Spleen (tissue), 11 donors: ENCODE results near the gene TMEM89. TPM values are rescaled to one million over a fixed set of nuclear protein-coding genes. Genes with fewer than 3 reads are reported as not detected.

ENCODE experiments used
- DNase-seq: peaks from one replicate; pipeline ENCODE4 v3.0.0-alpha.2; 2020
- H3K27ac ChIP-seq, 8 donors: fragments of 200-600 bp; sonication (generic) in 7 of 8; 1 replicate in 4 of 8; 2 replicates in 4 of 8; pipeline versions ENCODE4 v1.5.0 to v1.8.0; 2016 to 2021; ENCODE audit warnings: inconsistent platforms in 4 of 8, mild to moderate bottlenecking in 4 of 8, moderate library complexity in 1 of 8
- H3K27me3 ChIP-seq, 7 donors: fragments of 200-600 bp; sonication (generic) in 6 of 7; replicated peaks in 1 of 7; 1 replicate in 4 of 7; 2 replicates in 3 of 7; pipeline versions ENCODE4 v1.5.0 to v1.8.0; 2016 to 2021; ENCODE audit warnings: inconsistent platforms in 3 of 7, mild to moderate bottlenecking in 1 of 7
- H3K36me3 ChIP-seq, 6 donors: fragments of 200-600 bp; sonication (generic) in 5 of 6; 1 replicate in 4 of 6; 2 replicates in 2 of 6; pipeline versions ENCODE4 v1.5.0 to v1.8.0; 2016 to 2021; ENCODE audit warnings: inconsistent platforms in 2 of 6
- H3K4me1 ChIP-seq, 6 donors: fragments of 200-600 bp; sonication (generic) in 5 of 6; 1 replicate in 3 of 6; 2 replicates in 3 of 6; pipeline versions ENCODE4 v1.5.0 to v1.8.0; 2016 to 2021; ENCODE audit warnings: inconsistent platforms in 3 of 6
- H3K4me3 ChIP-seq, 8 donors: fragments of 200-600 bp; sonication (generic) in 7 of 8; 1 replicate in 4 of 8; 2 replicates in 4 of 8; pipeline versions ENCODE4 v1.5.0 to v1.8.0; 2016 to 2021; ENCODE audit warnings: inconsistent platforms in 4 of 8, mild to moderate bottlenecking in 4 of 8, moderate library complexity in 2 of 8
- H3K9me3 ChIP-seq, 8 donors: fragments of 200-600 bp; sonication (generic) in 7 of 8; 1 replicate in 4 of 8; 2 replicates in 4 of 8; pipeline versions ENCODE4 v1.5.0 to v1.8.0; 2016 to 2021; ENCODE audit warnings: inconsistent platforms in 4 of 8
- CTCF ChIP-seq, 11 experiments: fragments of 200-600 bp in 7 of 11; fragments of 450-650 bp in 4 of 11; sonication (generic) in 4 of 11; IDR thresholded peaks in 8 of 11; conservative IDR thresholded peaks in 3 of 11; 1 replicate in 7 of 11; 2 replicates in 4 of 11; pipeline versions ENCODE4 v1.4.0 to v1.8.0; 2016 to 2021; ENCODE audit warnings: antibody characterized with exemption in 11 of 11, inconsistent platforms in 4 of 11, mild to moderate bottlenecking in 1 of 11
- POLR2A ChIP-seq, 3 donors: fragments of 450-650 bp; IDR thresholded peaks; one replicate each; pipeline ENCODE4 v1.5.1; 2017; ENCODE audit warnings: antibody characterized with exemption in 3 of 3, mild to moderate bottlenecking in 1 of 3
- POLR2AphosphoS5 ChIP-seq, 3 donors: sonication (generic); formaldehyde crosslinking; IDR thresholded peaks; one replicate each; pipeline ENCODE4 v1.5.1; 2017; ENCODE audit warnings: antibody characterized with exemption in 3 of 3
- WGBS, 5 donors: extraction: QIAGEN DNeasy Blood & Tissue Kit in 3 of 5; methylation state at CpG; one replicate each; pipeline versions ENCODE4 v1.1.5 to v1.1.7; 2013 to 2018; 5-methylcytosine and 5-hydroxymethylcytosine counted together
- intact Hi-C: fragments of 100-400 bp; cut with DNase I; formaldehyde crosslinking; loops from one replicate; pipeline ENCODE4 v1.15.0; 2023; ENCODE audit warnings: low total_unique reads
- microRNA-seq, 3 donors: library from miRNA; unstranded; fragments of <30 nt; microRNA quantifications; one replicate each; pipeline versions ENCODE4 to v1.1.0, GENCODE V29; 2019 to 2020
- polyA plus RNA-seq, 3 donors: library from polyadenylated mRNA; stranded (reverse); fragments of 200-250 nt; gene quantifications; one replicate each; pipeline ENCODE4 v1.2.1, GENCODE V29; 2013
- total RNA-seq, 7 donors: library from RNA; depleted of rRNA in 3 of 7; stranded (reverse); fragments of >200 nt in 3 of 7; fragmentation: NEBNext Ultra II Directional in 4 of 7; extraction: Animal tissue kit (Norgen Biotek cat#: 25700) in 4 of 7; gene quantifications; one replicate each; pipeline versions ENCODE4 v1.1.0 to v1.2.1, GENCODE V29; 2016 to 2021
- donor health status: healthy with polysubstance abuse.
- donor health status: DM: no; HTN: no; CAD: no; lungs with moderate emphysema.
- donor health status: DM: no; HTN: no; CAD: no.
- donor health status: Bipolar disorder and iron deficiency.
- donor health status: healthy.
- donor health status: DM: no; HTN: no; CAD: no.
- donor health status: DM: yes; HTN: yes; CAD: no.

The TMEM89 gene
- total and polyA plus RNA-seq, 10 donors: 0.42 to 0.46 TPM; not detected in 8

GRCh38 chr3:48575366-48575765 is 46.2 kb downstream of the TMEM89 start:
- no peaks in the 10 kb centered on the region for H3K9me3 ChIP-seq
- peaks cover 0 to 17% (median 0%) of the 10 kb centered on the region in 6 donors for H3K36me3 ChIP-seq
- TF ChIP-seq POLR2A (IDR thresholded peaks at IDR 0.05): no peak
- no peak for TF ChIP-seq POLR2AphosphoS5 (IDR thresholded peaks at IDR 0.05)
- TF ChIP-seq CTCF (IDR thresholded peaks at IDR 0.05 in 8 of 11, conservative IDR thresholded peaks at IDR 0.05 in 3 of 11): no peak
- H3K4me1 ChIP-seq: no peaks in the 10 kb centered on the region
- intact Hi-C loops: no loop called here
- no peak for DNase-seq
- H3K27ac ChIP-seq: no peak overlapping the region
- no peak overlapping the region for H3K4me3 ChIP-seq
- H3K27me3 ChIP-seq: no peaks in the 10 kb centered on the region
- WGBS, 5 donors: 82 to 92% (median 86%) methylated on average over 15 to 17 of the region's 17 CpGs

DNA sequence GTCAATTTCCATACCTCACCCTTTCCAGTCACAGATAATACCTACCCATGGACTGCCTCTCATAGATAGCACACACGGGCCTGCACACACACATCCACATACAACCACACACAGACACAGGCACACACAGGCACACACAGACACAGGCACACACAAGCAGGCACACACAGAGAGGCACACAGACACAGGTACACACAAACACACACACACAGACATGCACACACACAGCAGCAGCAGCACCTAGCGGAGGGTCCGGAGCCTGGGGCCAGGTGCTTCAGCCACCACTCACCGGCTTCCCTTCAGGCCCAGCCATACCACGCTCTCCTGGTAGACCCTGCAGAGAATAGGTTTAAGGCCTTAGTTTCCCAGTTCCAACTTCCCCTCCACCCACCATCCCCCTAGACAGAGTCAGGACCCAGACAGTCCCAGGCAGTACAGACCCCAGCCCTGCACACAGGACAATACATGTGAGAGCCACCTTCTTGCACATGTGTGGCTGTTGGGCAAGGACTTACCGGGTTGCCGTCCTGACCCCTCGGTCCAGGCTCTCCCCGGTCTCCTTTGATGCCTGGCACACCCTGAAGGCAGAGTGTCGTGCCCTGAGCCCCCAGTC is 47.5 kb downstream of the TMEM89 start:
- intact Hi-C loops: no loop called here
- Histone ChIP-seq H3K36me3 (peaks cover 0 to 13% (median 0%) of the 10 kb centered on the region in 6 donors), H3K4me1 (no peaks in the 10 kb centered on the region), H3K9me3 (no peaks in the 10 kb centered on the region), H3K4me3 (no peak overlapping the region), H3K27ac (no peak overlapping the region), H3K27me3 (no peaks in the 10 kb centered on the region)
- no peak for DNase-seq
- TF ChIP-seq CTCF (IDR thresholded peaks at IDR 0.05 in 8 of 11, conservative IDR thresholded peaks at IDR 0.05 in 3 of 11) (no peak), POLR2A (IDR thresholded peaks at IDR 0.05) (no peak), POLR2AphosphoS5 (IDR thresholded peaks at IDR 0.05) (no peak)
- 92 to 98% (median 96%) methylated on average over 7 to 10 of the region's 10 CpGs for WGBS, 5 donors

DNA sequence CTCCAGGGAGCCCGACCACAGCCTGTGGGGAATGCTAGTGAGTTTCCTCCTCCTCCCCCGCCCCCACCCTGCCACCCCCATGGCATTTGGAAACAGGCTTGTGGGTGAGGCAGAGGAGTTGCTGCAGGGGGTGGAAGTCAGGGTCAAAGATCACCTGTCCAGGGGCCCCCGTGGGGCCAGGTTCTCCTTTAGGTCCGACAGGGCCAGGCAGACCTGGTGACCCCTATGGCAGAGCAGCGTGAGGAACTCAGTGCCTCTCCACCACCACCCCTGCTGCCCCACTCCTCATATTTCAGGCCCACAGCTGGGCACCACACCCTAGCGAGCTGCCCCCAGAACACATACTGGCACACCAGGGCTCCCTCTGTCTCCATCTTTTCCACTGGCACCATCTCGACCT is 49.1 kb downstream of the TMEM89 start:
- no peak for TF ChIP-seq CTCF (IDR thresholded peaks at IDR 0.05 in 8 of 11, conservative IDR thresholded peaks at IDR 0.05 in 3 of 11)
- no peak for TF ChIP-seq POLR2A (IDR thresholded peaks at IDR 0.05)
- no peak for TF ChIP-seq POLR2AphosphoS5 (IDR thresholded peaks at IDR 0.05)
- peaks cover 0 to 8% (median 0%) of the 10 kb centered on the region in 6 donors for H3K36me3 ChIP-seq
- H3K4me1 ChIP-seq: no peaks in the 10 kb centered on the region
- no peaks in the 10 kb centered on the region for H3K9me3 ChIP-seq
- H3K27me3 ChIP-seq: no peaks in the 10 kb centered on the region
- no peak overlapping the region for H3K4me3 ChIP-seq
- no peak for DNase-seq
- WGBS, 5 donors: 76 to 87% (median 79%) methylated on average over 5 to 7 of the region's 7 CpGs
- intact Hi-C loops: no loop called here
- H3K27ac ChIP-seq: no peak overlapping the region

DNA sequence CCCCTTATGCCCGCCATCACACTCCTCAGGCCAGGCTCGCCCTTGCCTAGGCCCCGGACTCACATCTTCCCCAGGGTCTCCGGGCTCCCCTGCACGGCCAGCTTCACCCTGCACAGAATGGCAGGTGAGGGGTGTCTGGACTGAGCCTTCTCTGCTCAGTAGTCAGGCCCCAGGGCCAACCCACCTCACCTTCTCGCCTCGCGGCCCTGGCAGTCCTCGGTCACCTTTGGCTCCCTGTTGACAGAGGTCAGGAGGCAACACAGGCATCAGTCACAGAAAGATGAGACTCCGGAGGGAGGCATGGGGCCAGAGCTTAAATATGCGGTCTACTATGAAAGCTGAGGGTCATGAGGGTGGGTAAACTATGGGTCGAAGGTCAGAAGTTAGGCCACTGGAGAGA is 49.6 kb downstream of the TMEM89 start:
- TF ChIP-seq POLR2AphosphoS5 (IDR thresholded peaks at IDR 0.05): no peak
- TF ChIP-seq POLR2A (IDR thresholded peaks at IDR 0.05): no peak
- TF ChIP-seq CTCF (IDR thresholded peaks at IDR 0.05 in 8 of 11, conservative IDR thresholded peaks at IDR 0.05 in 3 of 11): no peak
- intact Hi-C loops: no loop called here

More for the DNA sequence above, 49.6 kb downstream of the TMEM89 start:
- H3K4me1 ChIP-seq: no peaks in the 10 kb centered on the region
- H3K4me3 ChIP-seq: no peak overlapping the region
- no peak overlapping the region for H3K27ac ChIP-seq
- WGBS, 5 donors: 82 to 92% (median 89%) methylated on average over 12 of the region's 12 CpGs
- H3K36me3 ChIP-seq: peaks cover 0 to 8% (median 0%) of the 10 kb centered on the region in 6 donors
- H3K9me3 ChIP-seq: no peaks in the 10 kb centered on the region
- no peak for DNase-seq
- no peaks in the 10 kb centered on the region for H3K27me3 ChIP-seq

Small RNA genes lying within 50 kb of the gene (microRNA-seq; reads per million reads assigned to microRNA genes)
- gene MIR4793 (0 reads per million in 3 donors), gene MIR711 (0 reads per million in 3 donors)

Other genes starting within 250 kb of the TMEM89 start
- under 1 TPM in 2 of 7 donors, not detected in 5; 0.33 to 0.42 TPM for gene FBXW12, start 249.6 kb downstream of the TMEM89 start, total RNA-seq
- gene FBXW12, start 249.6 kb downstream of the TMEM89 start, polyA plus RNA-seq: not detected
- 10 to 100 TPM; 31.8 to 95.9 (median 58.2) TPM for gene PLXNB1, start 191.7 kb downstream of the TMEM89 start, total RNA-seq
- 10 to 100 TPM; 12.3 to 58.3 (median 35.8) TPM for gene PLXNB1, start 191.7 kb downstream of the TMEM89 start, polyA plus RNA-seq
- gene CCDC51, start 181.7 kb downstream of the TMEM89 start, total RNA-seq: 10 to 100 TPM in 6 of 7 donors, 1 to 10 TPM in 1; 8.4 to 22.2 (median 18.7) TPM
- 10 to 100 TPM; 10.2 to 15.8 (median 12.4) TPM for gene CCDC51, start 181.7 kb downstream of the TMEM89 start, polyA plus RNA-seq
- 100 to 1,000 TPM; 145 to 258 (median 170) TPM for gene TMA7, start 181.5 kb downstream of the TMEM89 start, total RNA-seq
- 100 to 1,000 TPM; 606 to 753 (median 701) TPM for gene TMA7, start 181.5 kb downstream of the TMEM89 start, polyA plus RNA-seq
- 10 to 100 TPM in 1 of 7 donors, 1 to 10 TPM in 6; 6.4 to 10.0 (median 7.0) TPM for gene ATRIP, start 175.0 kb downstream of the TMEM89 start, total RNA-seq
- gene ATRIP, start 175.0 kb downstream of the TMEM89 start, polyA plus RNA-seq: 1 to 10 TPM; 5.2 to 5.7 (median 5.2) TPM
- 100 to 1,000 TPM; 154 to 227 (median 182) TPM for gene SHISA5, start 117.6 kb downstream of the TMEM89 start, total RNA-seq
- 100 to 1,000 TPM in 1 of 3 donors, 10 to 100 TPM in 2; 80.2 to 132 (median 85.6) TPM for gene SHISA5, start 117.6 kb downstream of the TMEM89 start, polyA plus RNA-seq
- 10 to 100 TPM; 11.0 to 43.1 (median 22.8) TPM for gene PFKFB4, start 65.0 kb downstream of the TMEM89 start, total RNA-seq
- 1 to 10 TPM; 2.0 to 4.8 (median 3.8) TPM for gene PFKFB4, start 65.0 kb downstream of the TMEM89 start, polyA plus RNA-seq
- under 1 TPM in 5 of 7 donors, not detected in 2; 0.20 to 0.60 (median 0.51) TPM for gene UCN2, start 58.0 kb downstream of the TMEM89 start, total RNA-seq
- gene UCN2, start 58.0 kb downstream of the TMEM89 start, polyA plus RNA-seq: under 1 TPM; 0.21 to 0.61 (median 0.45) TPM
- gene COL7A1, start 26.4 kb downstream of the TMEM89 start, total RNA-seq: 10 to 100 TPM in 5 of 7 donors, 1 to 10 TPM in 2; 8.6 to 33.7 (median 13.5) TPM
- gene COL7A1, start 26.4 kb downstream of the TMEM89 start, polyA plus RNA-seq: 100 to 1,000 TPM in 2 of 3 donors, 10 to 100 TPM in 1; 39.7 to 144 (median 110) TPM
- 100 to 1,000 TPM; 126 to 222 (median 130) TPM for gene UQCRC1, start 12.1 kb downstream of the TMEM89 start, total RNA-seq
- 100 to 1,000 TPM in 1 of 3 donors, 10 to 100 TPM in 2; 88.6 to 128 (median 92.6) TPM for gene UQCRC1, start 12.1 kb downstream of the TMEM89 start, polyA plus RNA-seq
- gene SLC26A6, start 13.7 kb upstream of the TMEM89 start, total RNA-seq: 10 to 100 TPM; 18.0 to 59.7 (median 23.1) TPM
- 10 to 100 TPM in 2 of 3 donors, 1 to 10 TPM in 1; 8.5 to 21.6 (median 17.1) TPM for gene SLC26A6, start 13.7 kb upstream of the TMEM89 start, polyA plus RNA-seq
- 1 to 10 TPM in 6 of 7 donors, under 1 TPM in 1; 0.56 to 2.7 (median 1.8) TPM for gene CELSR3, start 41.1 kb upstream of the TMEM89 start, total RNA-seq
- 1 to 10 TPM in 2 of 3 donors, under 1 TPM in 1; 0.89 to 2.5 (median 2.0) TPM for gene CELSR3, start 41.1 kb upstream of the TMEM89 start, polyA plus RNA-seq
- 10 to 100 TPM; 13.5 to 33.9 (median 19.9) TPM for gene NCKIPSD, start 64.1 kb upstream of the TMEM89 start, total RNA-seq
- 10 to 100 TPM in 1 of 3 donors, 1 to 10 TPM in 2; 5.9 to 10.3 (median 6.3) TPM for gene NCKIPSD, start 64.1 kb upstream of the TMEM89 start, polyA plus RNA-seq
- 100 to 1,000 TPM in 1 of 7 donors, 10 to 100 TPM in 6; 62.1 to 105 (median 74.8) TPM for gene IP6K2, start 95.5 kb upstream of the TMEM89 start, total RNA-seq
- 10 to 100 TPM; 64.8 to 81.5 (median 79.1) TPM for gene IP6K2, start 95.5 kb upstream of the TMEM89 start, polyA plus RNA-seq
- gene PRKAR2A, start 226.1 kb upstream of the TMEM89 start, total RNA-seq: 10 to 100 TPM; 15.3 to 38.5 (median 26.3) TPM
- 1 to 10 TPM; 4.8 to 8.3 (median 5.0) TPM for gene PRKAR2A, start 226.1 kb upstream of the TMEM89 start, polyA plus RNA-seq